ENCODE data around the gene ASTN2. TPM values are rescaled to one million over a fixed set of nuclear protein-coding genes. Genes with fewer than 3 reads are reported as not detected.

Gene ASTN2
- total and polyA plus RNA-seq, 2 donors (not counting 3 experiments of a cell fraction or from before 2014, with no cell fraction given), result 1.0 to 1.9 TPM

- Histone ChIP-seq H3K9ac (replicated peaks; ENCODE audit: extremely low read depth, insufficient read depth, low read length) (no peak overlapping the region), H3K4me2 (ENCODE audit: insufficient read depth, low read length) (no peak overlapping the region), H4K20me1 (replicated peaks; ENCODE audit: control insufficient read depth, extremely low read depth, insufficient read depth, low read length) (no peaks in the 10 kb centered on the region), H3K9me3 (replicated peaks; ENCODE audit: control insufficient read depth, insufficient read depth, low read length) (no peaks in the 10 kb centered on the region), H2AFZ (ENCODE audit: low read depth, low read length) (no peak overlapping the region), H3K4me3 (replicated peaks in 1 of 3; ENCODE audit: insufficient read depth in 1 of 3, low read depth in 1 of 3, low read length in 3 of 3) (no peak overlapping the region), H3K79me2 (ENCODE audit: control insufficient read depth, insufficient read depth, low read length) (no peaks in the 10 kb centered on the region), H3K4me1 (ENCODE audit: control insufficient read depth, extremely low read depth, insufficient read depth, low read length) (no peaks in the 10 kb centered on the region), H3K9me1 (replicated peaks; ENCODE audit: control insufficient read depth, extremely low read depth, insufficient read depth, low read length) (no peaks in the 10 kb centered on the region), H3K36me3 (ENCODE audit: control insufficient read depth in 2 of 2, extremely low read depth in 1 of 2, insufficient read depth in 2 of 2, low read length in 2 of 2) (no peaks in the 10 kb centered on the region), H3K27ac (ENCODE audit: insufficient read depth, low read depth, low read length) (no peak overlapping the region), H3K27me3 (ENCODE audit: control insufficient read depth in 2 of 2, insufficient read depth in 2 of 2, low read length in 2 of 2) (no peaks in the 10 kb centered on the region)
- TF ChIP-seq FOS (IDR thresholded peaks at IDR 0.05; ENCODE audit: borderline replicate concordance, insufficient read depth, low read length), result no peak
- TF ChIP-seq CTCF (IDR thresholded peaks at IDR 0.05; ENCODE audit: extremely low read depth in 1 of 2, insufficient read depth in 1 of 2, low read depth in 1 of 2, low read length in 2 of 2), result no peak
- no peak for TF ChIP-seq EZH2 (IDR thresholded peaks at IDR 0.05; ENCODE audit: borderline replicate concordance, low read depth, low read length, severe bottlenecking)
- no peak for TF ChIP-seq JUN (IDR thresholded peaks at IDR 0.05; ENCODE audit: borderline replicate concordance, insufficient read depth, insufficient read length, low read depth)
- TF ChIP-seq MAX (IDR thresholded peaks at IDR 0.05; ENCODE audit: insufficient read depth, insufficient read length), result no peak
- no peak for TF ChIP-seq GATA2 (IDR thresholded peaks at IDR 0.05; ENCODE audit: insufficient read depth, insufficient read length, low read depth, low read length)
- TF ChIP-seq POLR2AphosphoS5 (IDR thresholded peaks at IDR 0.05; ENCODE audit: insufficient read depth, low read depth, low read length), result no peak
- TF ChIP-seq POLR2A (IDR thresholded peaks at IDR 0.05; ENCODE audit: low read depth, low read length), result no peak
- no peak for TF ChIP-seq MYC (IDR thresholded peaks at IDR 0.05; ENCODE audit: low read depth, low read length)
- ChIA-PET POLR2A (no interaction called here), CTCF (no interaction called here)
- dilution Hi-C loops (cut with MboI; ENCODE audit: extremely low pct_ligation_motif_present, low sequenced_read_pairs), result no loop called here
- intact Hi-C loops (cut with micrococcal nuclease), result no loop called here
- FAIRE-seq (no peak), DNase-seq (ENCODE audit: low read depth, low spot score) (no peak)
- no TSS peak for BruUV-seq (replicated peaks)
Observed at GRCh38 chr9:116382053-116382452, 1032.8 kb downstream of the ASTN2 start.

All from endothelial cell of umbilical vein (primary cell).